HG02571 (cell line): Measurements from ENCODE around the gene PCNT.

ENCODE experiments used
- ATAC-seq: cut with Tn5 transposase; IDR thresholded peaks from one replicate; pipeline ENCODE4 v1.9.1; 2021; ENCODE audit warnings: mild to moderate bottlenecking, moderate library complexity; ENCODE audit not compliant: unreplicated experiment

Gene PCNT

DNA sequence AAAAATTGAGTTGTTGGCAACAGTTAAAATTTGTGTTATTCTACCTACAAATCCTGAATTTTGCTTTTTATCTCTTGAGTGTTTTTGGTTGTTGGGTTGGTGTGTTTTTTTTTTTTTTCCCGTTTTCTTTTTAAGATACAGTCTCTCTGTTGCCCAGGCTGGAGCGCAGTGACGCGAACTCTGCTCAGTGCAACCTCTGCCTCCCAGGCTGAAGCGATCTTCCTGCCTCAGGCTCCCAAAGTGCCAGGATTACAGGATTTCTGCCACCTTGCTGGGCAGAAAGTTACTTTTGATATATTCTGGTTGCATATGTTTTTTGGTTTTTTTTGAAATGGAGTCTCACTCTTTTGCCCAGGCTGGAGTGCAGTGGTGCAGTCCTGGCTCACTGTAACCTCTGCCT, 4.2 kb downstream of the PCNT start:
- no peak for ATAC-seq

DNA sequence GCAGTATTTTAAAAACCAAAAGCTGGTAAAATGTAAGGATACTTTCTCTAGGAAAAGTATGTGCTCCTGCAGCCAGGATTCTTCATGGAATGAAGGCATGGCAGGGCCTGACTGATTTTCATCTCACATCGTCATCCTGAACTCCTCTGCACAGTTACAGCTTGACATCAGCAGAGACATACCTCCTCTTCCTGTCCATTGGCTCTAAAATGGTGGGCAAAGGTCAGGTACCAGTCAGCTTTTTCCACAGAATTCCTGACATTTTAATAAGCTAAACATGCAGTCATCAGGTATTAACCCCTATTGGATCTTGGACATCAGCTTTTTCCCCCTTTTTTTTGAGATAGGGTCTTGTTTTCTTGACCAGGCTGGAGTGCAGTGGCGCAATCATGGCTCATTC, 5.8 kb downstream of the PCNT start:
- no peak for ATAC-seq

DNA sequence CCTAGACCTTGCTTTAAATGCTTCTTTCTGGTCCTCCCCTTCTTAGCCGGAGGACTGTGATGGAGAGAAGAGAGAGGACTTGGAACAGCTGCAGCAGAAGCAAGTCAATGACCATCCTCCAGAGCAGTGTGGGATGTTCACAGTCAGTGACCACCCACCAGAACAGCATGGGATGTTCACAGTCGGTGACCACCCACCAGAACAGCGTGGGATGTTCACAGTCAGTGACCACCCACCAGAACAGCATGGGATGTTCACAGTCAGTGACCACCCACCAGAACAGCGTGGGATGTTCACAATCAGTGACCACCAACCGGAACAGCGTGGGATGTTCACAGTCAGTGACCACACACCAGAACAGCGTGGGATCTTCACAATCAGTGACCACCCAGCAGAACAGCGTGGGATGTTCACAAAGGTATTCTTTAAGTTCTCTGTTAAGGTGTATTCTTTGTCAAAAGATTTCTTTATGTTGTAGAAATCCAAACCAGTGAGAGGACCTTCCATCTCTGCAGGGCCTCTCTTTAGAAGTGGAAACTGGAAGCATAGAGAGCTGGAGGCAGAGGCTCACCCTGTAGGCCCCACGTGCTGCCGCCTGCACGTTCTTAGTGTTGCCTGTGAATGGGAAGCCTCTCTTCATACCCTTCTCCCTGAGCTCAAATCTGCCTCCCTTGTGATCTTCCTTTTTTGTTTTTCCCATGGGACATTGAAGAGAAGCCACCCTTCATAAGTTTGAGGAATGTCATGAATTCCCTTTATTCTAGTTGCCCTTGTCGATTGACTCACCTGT, 10.6 kb downstream of the PCNT start:
- ATAC-seq = no peak

DNA sequence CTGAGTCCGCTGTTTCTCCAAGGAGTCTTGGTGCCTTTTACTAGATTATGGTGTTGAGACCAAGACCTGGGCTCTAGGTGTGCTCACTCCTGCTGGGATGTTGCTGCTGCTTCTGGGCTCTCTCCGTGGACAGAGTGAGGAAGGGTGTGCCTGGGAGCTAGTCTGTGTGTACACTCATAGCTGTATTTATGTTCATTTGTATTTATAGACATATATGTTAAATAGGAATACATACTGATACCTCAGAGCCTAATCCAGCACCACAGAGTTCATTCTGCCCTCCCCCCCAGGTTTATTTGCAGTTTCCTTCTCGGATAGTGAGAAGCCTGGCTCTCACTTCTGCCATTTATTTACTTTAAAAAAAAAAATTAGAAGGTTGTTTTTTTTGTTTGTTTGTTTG, 12.6 kb downstream of the PCNT start:
- ATAC-seq = no peak

DNA sequence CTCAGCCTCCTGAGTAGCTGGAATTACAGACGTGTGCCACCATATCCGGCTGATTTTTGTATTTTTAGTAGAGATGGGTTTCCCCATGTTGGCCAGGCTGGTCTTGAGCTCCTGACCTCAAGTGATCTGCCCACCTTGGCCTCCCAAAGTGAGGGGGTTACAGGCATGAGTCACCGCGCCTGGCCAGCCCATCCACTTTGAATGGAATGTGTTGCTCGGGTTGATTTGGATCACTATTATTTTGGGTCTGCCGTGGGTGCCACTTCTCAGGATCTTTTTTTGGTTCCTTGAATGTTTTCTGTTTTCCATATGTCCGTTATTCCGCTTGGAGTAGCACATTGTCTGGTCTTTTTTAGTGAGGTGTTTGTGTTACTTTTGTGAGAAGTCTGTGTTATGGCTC, 17.0 kb downstream of the PCNT start:
- no peak for ATAC-seq

DNA sequence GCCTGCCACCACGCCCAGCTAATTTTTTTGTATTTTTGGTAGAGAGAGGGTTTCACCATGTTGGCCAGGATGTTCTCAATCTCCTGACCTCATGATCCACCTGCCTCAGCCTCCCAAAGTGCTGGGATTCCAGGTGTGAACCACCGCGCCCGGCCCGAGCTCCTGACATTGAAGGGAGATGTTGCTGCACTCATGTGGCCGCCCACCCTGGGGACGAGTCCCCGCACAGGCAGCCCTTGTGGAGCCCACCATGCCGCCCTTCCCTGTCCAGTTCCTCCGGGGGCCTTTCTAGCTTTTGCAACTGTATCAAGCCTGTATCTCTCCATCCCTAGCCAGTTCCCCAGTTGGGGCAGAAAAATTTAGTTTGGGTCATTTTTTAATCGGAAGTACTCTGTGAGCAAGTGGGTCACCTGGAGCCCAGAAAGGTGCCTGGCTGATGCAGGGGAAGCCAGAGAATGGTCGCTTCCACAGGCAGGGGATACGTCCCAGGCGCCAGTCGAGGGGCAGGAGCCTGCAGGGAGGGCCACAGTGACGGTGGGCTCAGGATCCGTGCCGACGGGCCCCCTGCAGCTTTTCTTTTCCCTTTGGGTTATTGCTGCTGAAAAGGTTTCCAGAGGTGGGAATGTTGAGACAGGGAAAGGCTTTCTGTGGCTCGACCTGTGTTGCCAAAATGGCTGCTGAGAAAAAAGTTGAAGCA, 20.4 kb downstream of the PCNT start:
- ATAC-seq = no peak

DNA sequence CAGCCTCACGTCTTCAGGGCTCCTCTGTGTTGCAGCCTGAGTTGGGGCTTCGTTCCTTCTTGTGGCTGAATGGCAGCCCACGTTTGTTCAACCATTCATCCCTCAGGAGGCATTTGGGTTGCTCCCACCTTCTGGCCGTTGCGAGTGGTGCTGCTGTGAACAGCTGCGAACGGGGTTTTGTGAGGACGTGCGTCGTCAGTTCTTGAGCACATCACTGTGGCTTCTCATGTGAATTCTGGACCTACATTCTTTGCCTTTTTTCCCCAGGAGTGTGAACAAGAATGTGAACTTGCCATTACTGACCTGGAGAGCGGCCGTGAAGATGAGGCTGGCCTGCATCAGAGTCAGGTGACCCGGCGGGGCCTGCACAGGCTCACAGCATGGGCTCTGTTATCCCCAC, 21.9 kb downstream of the PCNT start:
- ATAC-seq = no peak

DNA sequence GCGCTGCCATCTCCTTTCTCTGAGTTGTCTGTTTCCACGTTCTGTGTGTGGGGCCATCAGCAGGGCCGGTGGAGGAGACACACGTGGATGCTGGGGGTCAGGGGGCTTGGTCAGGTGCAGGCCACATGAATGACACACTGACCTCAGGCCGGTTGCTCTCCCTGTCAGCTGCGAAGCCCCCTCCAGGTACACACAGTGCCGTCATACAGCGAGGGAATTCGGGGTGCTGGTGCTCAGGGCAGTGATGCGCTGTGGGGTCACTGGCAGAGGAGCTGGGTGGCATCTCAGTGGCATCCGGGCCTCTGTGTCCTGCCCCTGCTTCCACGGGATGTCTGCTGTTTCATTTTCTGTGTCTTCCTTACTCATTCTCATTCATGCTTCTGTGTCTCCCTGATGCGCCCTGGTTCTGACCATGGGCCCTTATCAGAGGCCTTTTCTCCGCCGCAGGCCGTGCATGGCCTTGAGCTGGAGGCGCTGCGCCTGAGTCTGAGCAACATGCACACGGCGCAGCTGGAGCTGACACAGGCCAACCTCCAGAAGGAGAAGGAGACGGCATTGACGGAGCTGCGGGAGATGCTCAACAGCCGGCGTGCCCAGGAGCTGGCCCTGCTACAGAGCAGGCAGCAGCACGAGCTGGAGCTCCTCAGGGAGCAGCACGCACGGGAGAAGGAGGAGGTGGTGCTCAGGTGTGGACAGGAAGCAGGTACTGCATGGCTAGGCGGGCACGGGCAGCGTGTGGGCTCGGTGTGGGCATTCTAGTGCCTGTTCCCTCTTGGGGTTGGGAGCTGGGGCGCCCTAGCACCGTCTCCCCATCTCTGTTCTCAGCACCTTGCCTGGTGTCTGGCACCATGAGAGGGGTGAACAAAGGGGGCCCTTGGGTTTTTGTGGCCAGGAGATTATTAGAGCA, 22.6 kb downstream of the PCNT start:
- ATAC-seq = no peak

DNA sequence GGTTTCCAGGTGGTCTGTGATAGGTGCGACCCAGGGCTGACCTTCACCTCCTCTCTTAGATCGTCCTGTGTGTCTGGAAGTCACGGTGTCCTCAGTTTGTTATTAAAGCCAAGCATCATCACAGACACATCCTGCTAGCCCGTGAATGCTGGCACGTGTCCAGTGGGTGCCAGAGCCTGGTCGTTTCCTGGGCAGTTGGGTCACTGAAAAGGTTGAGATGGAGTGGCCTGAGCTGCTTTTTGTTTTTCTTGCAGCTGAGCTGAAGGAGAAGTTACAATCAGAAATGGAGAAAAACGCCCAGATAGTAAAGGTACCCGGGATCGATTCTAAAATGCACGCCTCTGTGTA, 23.2 kb downstream of the PCNT start:
- ATAC-seq = no peak

DNA sequence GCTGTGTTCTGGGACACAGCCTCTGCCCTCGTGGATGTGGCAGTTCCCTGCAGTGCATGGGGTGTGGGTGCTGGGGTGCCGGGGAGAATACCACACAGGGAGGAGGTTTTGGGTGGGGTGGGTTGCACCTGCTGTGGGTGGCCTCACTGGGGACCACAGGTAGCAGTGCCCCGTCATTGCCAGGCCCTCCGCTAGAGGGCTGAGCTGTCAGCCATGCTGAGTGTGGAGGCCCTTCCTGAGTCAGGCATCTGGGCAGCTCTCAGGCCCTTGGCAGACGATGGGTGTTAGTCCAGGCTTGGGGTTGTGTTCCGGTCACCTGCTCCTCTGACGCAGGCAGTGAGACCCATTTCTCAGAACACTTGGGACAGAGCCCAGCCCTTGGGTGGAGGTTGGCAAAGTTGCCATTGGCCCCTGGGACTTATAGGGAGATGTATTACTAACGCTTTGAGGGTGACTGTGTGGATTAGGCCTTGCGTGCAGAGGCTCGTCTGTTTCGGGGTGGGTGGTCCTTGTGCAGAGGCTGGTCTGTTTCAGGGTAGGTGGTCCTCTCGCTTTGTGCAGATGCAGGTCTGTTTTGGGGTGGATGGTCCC, 23.9 kb downstream of the PCNT start:
- no peak for ATAC-seq

DNA sequence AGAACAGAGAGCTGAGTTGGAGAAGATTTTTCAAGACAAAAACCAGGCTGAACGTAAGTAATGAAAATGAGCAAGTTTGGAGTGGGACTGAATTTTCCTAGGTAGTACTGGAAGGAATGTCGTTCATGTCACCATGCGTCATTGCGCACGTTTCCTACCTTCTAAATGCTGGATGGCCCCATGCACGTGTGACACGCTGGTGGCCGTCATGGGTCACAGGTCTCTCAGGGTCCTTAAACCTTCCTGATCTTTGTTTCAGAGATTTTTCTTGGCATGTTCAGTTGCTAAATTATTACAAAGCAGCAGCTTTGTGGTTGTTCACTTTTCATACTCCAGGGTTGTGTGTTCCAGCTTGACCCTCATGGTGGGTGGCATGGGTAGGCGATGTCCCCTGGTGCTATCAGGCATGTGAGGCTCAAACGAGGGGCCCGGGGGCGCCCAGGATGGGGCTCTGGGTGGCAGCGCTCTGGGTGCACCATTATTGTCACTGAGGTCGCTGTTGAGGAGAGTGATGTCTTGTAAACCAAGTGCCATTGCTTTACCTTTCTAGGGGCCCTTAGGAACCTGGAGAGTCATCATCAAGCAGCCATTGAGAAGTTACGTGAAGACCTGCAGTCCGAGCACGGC, 25.3 kb downstream of the PCNT start:
- no peak for ATAC-seq

DNA sequence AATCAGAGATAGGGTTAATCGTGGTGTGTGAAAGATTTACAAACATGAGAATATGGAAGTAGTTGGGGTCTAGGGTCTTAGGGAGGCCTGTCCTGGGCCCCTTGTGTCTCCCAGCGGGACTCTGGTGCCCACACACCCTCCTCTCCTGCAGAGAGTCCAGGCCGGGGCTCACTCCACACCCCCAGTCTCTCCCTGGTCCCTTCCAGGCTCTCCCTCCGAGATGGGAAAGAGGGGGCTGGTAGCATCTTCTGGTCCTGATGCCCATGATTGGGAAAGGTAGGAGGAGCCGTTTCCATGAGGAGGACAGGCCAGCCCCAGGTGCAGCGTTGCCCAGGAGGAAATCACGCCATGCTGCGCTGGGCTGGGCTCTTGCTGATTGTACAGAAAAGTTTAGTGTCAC, 26.6 kb downstream of the PCNT start:
- ATAC-seq = no peak

DNA sequence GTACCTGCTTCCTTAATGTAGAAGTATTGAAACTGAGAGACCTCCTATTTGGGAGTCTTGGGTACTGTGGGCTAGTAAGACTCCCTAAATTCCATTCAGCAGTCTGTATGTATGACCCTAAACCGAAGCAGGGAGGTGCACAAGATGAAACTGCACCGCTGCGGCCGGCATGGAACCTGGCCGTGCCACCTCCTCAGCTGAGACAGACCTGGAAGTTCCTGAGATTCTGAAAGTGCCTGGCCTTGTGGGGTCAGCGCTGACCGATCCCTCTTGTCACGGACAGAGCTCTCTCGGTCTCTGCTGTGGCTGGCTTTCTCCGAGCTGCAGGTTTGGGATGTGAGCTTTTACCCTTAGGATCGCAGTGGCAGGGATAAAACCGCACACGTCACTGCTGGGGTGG, 27.0 kb downstream of the PCNT start:
- ATAC-seq = no peak

DNA sequence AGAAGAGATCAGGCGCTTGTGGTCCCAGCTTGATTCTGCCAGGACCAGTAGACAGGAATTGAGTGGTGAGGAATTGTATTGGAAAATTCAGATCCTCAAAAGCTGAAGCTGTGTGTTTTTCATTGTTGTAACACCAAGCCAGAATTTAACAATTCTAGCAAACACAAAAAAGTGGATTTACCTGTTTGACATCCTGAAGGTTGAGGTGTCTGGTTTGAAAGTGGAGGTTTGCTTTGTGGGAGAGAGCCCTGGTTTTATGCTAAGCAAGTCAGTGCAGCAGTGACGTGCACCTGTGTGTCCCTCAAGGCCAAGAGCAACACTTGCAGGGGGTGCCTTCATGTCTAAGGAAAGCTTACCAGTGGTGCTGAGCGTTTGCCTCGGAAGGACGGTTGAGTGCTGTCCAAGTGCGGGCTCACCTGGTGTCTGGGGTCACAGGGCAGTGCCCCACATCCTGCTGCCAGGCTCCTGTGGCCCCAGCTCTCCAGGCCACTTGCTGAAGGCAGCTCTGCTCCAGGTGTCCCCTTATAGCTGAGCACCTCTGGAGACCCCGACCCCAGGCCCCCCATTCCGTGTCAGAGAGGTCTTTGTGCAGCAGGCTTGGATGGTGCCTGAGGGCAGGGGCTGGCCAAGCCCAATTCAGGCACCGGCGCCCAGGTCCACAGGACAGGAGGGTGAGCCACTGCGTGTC, 27.7 kb downstream of the PCNT start:
- no peak for ATAC-seq

DNA sequence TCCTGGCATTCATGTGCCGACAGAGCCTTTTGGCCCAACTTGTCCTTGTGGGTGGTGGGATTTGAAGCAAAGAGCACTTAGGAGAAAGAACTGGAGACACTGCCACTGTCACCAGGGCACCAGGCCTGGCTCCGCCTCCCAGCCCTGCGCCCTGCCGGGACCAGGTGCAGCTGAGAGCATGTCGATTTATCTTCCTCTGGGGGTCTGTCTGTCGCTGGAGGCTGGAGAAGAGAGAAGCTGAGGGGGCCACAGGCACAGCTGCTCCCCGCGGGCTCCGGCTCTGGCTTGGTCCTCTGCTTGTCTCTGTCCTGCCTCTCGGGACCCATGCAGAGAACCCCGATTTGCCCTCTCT, 28.2 kb downstream of the PCNT start:
- ATAC-seq = no peak

DNA sequence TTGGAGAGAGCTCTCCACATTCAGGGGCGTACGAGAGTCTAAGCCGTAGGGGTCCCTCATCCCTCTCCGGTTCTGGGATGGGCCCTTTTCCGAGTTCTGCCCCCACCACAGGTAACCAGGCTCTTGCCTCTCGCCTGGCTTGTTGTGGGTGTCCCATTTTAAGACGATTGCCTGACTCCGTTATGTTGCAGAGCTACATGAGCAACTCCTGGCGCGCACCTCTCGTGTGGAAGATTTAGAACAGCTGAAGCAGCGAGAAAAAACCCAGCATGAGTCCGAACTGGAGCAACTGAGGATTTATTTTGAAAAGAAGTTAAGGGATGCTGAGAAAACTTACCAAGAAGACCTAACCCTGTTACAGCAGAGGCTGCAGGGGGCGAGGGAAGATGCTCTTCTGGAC, 29.0 kb downstream of the PCNT start:
- ATAC-seq = no peak

DNA sequence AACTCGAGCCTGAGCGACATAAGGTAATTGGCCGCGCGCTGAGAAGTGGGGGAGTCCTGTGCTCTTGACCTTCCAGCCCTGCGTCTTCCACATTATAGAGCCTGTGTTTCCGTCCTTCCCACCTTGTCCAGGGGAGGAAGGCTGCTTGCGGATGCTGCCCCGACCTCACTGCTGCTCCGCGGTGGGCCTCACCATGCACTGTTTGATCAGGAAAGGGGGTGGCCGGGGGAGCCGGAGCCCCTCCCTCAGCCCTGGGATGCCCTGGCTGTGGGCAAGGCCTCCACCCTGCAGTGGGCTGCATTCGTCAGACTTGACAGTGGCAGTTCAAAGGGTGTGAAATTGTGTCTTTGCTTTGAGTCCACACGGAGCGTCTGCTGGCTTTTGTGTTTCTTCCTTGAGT, 30.1 kb downstream of the PCNT start:
- no peak for ATAC-seq

DNA sequence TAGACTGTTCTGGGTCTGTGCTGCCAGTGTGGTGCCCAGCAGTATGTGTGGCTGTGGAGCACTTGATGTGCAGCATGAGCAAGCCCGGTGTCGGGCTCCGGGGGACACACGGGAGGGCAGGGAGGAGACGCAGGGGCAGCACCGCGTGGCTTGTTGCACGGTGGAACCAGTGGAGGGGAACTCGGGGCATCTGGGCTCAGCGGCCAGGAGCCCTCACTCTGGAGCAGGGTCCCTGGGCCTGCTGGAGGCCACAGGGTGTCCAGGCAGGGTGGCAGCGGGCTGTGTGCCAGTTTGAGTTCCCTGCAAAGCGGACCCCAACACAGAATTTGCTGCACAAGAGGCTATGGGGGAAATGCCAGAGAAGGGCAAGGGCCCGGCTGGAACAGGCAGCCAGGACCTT, 30.6 kb downstream of the PCNT start:
- ATAC-seq = no peak

DNA sequence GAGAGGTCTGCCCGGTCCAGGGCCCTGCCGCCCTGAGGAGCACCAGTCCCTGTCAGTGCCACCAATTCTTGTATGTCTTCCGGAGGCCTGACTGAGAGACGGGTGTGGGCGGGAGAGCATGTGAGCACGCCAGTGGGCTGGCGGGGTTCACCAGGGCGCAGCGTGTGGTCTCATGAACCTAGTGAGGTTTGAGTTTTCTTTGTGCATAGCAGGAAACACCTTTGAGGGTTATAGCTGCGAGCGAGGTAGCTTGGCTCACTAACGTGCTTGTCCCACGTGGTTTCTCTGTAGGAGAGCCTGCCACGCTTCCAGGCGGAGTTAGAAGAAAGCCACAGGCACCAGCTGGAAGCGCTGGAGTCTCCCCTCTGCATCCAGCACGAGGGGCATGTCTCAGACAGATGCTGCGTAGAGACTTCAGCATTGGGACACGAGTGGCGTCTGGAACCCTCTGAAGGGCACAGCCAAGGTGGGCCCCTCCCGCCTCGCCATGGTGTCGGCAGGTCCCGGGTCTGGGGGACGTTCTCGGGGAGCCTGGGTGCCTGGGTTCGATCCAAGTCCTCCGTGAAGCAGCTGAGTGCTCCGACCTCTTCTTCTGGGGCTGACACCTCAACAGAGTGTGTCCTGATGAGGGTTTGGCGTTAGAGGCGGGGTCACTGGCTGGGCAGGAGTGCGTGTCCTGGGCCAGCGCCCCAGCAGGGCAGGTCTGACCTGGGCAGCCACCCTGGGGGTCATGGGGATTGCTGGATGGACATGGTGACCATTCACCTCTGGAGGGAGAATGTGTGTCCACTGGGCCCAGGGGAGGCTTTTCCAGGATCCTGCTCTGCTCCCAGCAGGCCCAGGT, 31.4 kb downstream of the PCNT start:
- ATAC-seq = no peak

DNA sequence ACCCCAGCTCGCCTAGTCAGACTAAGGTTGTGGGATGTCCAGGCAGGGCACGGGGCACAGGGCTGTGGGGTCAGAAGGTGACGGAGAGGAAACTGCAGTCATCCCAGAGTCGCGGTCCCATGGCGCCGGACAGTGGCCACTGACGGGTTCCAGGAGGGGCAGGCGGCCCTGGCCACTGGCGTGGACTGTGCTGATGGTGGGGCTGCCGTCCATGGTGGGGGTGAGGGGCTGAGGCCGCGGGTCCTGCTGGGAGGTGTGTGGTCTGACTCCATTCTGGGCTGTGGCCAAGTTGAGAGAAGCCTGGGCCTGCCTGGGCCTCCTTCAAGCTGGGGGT, 32.0 kb downstream of the PCNT start:
- no peak for ATAC-seq
